ENCODE results near the gene SENP1. TPM values are rescaled to one million over a fixed set of nuclear protein-coding genes. Genes with fewer than 3 reads are reported as not detected.

The SENP1 gene
- total RNA-seq, 1 donor from 2014 or later, result 12.9 TPM

- DNase-seq (ENCODE audit: extremely low read depth, low read depth, low spot score), result no peak
These were observed 86.1 kb downstream of the SENP1 start for GRCh38 chr12:48019639-48020265.

- no peak for DNase-seq (ENCODE audit: extremely low read depth, low read depth, low spot score)
These were observed 87.3 kb downstream of the SENP1 start for GRCh38 chr12:48018618-48018995.

- DNase-seq (ENCODE audit: extremely low read depth, low read depth, low spot score), result no peak
These were observed 87.8 kb downstream of the SENP1 start for GRCh38 chr12:48017921-48018617.

GRCh38 chr12:48017496-48017895 lies 88.4 kb downstream of the SENP1 start:
- no peak for DNase-seq (ENCODE audit: extremely low read depth, low read depth, low spot score)

GRCh38 chr12:48016373-48017020 lies 89.4 kb downstream of the SENP1 start:
- DNase-seq (ENCODE audit: extremely low read depth, low read depth, low spot score), result no peak

- DNase-seq (ENCODE audit: extremely low read depth, low read depth, low spot score), result no peak
These were observed 89.9 kb downstream of the SENP1 start for GRCh38 chr12:48015954-48016353.

GRCh38 chr12:48015129-48015528 lies 90.8 kb downstream of the SENP1 start:
- no peak for DNase-seq (ENCODE audit: extremely low read depth, low read depth, low spot score)

- no peak for DNase-seq (ENCODE audit: extremely low read depth, low read depth, low spot score)
These were observed 92.6 kb downstream of the SENP1 start for GRCh38 chr12:48013287-48013686.

- no peak for DNase-seq (ENCODE audit: extremely low read depth, low read depth, low spot score)
These were observed 93.8 kb downstream of the SENP1 start for GRCh38 chr12:48012070-48012469.

- DNase-seq (ENCODE audit: extremely low read depth, low read depth, low spot score), result no peak
These were observed 95.4 kb downstream of the SENP1 start for GRCh38 chr12:48010366-48010970.

- no peak for DNase-seq (ENCODE audit: extremely low read depth, low read depth, low spot score)
These were observed 96.4 kb downstream of the SENP1 start for GRCh38 chr12:48009471-48009870.

GRCh38 chr12:48008950-48009349 lies 96.9 kb downstream of the SENP1 start:
- no peak for DNase-seq (ENCODE audit: extremely low read depth, low read depth, low spot score)

GRCh38 chr12:48008349-48008748 lies 97.5 kb downstream of the SENP1 start:
- DNase-seq (ENCODE audit: extremely low read depth, low read depth, low spot score), result no peak

GRCh38 chr12:48007206-48007605 lies 98.7 kb downstream of the SENP1 start:
- no peak for DNase-seq (ENCODE audit: extremely low read depth, low read depth, low spot score)

GRCh38 chr12:48005750-48006021 lies 100.2 kb downstream of the SENP1 start:
- no peak for DNase-seq (ENCODE audit: extremely low read depth, low read depth, low spot score)

- no peak for DNase-seq (ENCODE audit: extremely low read depth, low read depth, low spot score)
These were observed 100.7 kb downstream of the SENP1 start for GRCh38 chr12:48005001-48005749.

GRCh38 chr12:48004053-48004941 lies 101.6 kb downstream of the SENP1 start, which contains the start of gene COL2A1:
TSS of gene COL2A1 (minus strand) at chr12:48004476. CDS start at chr12:48004321, 155 bp downstream.
- DNase-seq (ENCODE audit: extremely low read depth, low read depth, low spot score), result no peak

- DNase-seq (ENCODE audit: extremely low read depth, low read depth, low spot score), result no peak
These were observed 102.4 kb downstream of the SENP1 start for GRCh38 chr12:48003226-48004052.

GRCh38 chr12:48002773-48003218 lies 103.1 kb downstream of the SENP1 start:
- no peak for DNase-seq (ENCODE audit: extremely low read depth, low read depth, low spot score)
